ENCODE data around the gene GTF2H3.

- TF ChIP-seq CTCF (IDR thresholded peaks at IDR 0.05), result no peak
- TF ChIP-seq EZH2 (IDR thresholded peaks at IDR 0.05; ENCODE audit: borderline replicate concordance, insufficient read depth, low read depth, low read length, poor library complexity, severe bottlenecking), result no peak
Observed at GRCh38 chr12:123705935-123706334, 72.3 kb downstream of the GTF2H3 start.
